A549 (cell line): Measurements from ENCODE around the gene SLC10A7. TPM values are rescaled to one million over a fixed set of nuclear protein-coding genes. Genes with fewer than 3 reads are reported as not detected.

ENCODE experiments used
- ATAC-seq, 2 experiments: fragments of 200-7000 bp in 1 of 2; fragments of >200 bp in 1 of 2; cut with Nextera tagmentation in 1 of 2; cut with Tn5 transposase in 1 of 2; 3 replicates each; pipeline versions ENCODE4 v1.8.0 to v1.9.1; 2018 to 2020; ENCODE audit warnings: mild to moderate bottlenecking in 1 of 2, moderate library complexity in 1 of 2
- CTCF ChIA-PET: fragments of 300-600 bp; sonication (Branson Sonifier 250); formaldehyde crosslinking; extraction: SDS; loops from one replicate; lab custom pipeline; 2021; ENCODE audit warnings: antibody characterized with exemption, inconsistent platforms; lab: Yijun Ruan, JAX
- POLR2A ChIA-PET: fragments of 350-600 bp; formaldehyde crosslinking; extraction: SDS; loops from one replicate; lab custom pipeline; 2021; ENCODE audit warnings: antibody characterized with exemption, inconsistent platforms; lab: Yijun Ruan, JAX
- DNase-seq, 2 experiments: peaks; one replicate each; pipeline versions ENCODE4 v3.0.0 to v3.0.0-alpha.2; 2011 to 2016; ENCODE audit warnings: low read depth in 1 of 2, low spot score in 1 of 2
- FAIRE-seq: peaks from 2 replicates; lab custom pipeline; 2011; peaks lifted over from hg19 to GRCh38; lab: Jason Lieb, UNC
- H3K27ac ChIP-seq, 2 experiments: fragments of >200 bp; sonication (Bioruptor Twin); formaldehyde crosslinking; 3 replicates each; pipeline ENCODE4 v1.5.1; 2016 to 2017
- H3K4me1 ChIP-seq: fragments of >200 bp; sonication (Bioruptor Twin); formaldehyde crosslinking; 3 replicates; pipeline ENCODE4 v1.6.1; 2016
- H3K4me2 ChIP-seq: fragments of >200 bp; sonication (Bioruptor Twin); formaldehyde crosslinking; 3 replicates; pipeline ENCODE4 v1.6.1; 2016
- H3K4me3 ChIP-seq: fragments of >200 bp; sonication (Bioruptor Twin); formaldehyde crosslinking; 3 replicates; pipeline ENCODE4 v1.5.1; 2016
- H3K9me3 ChIP-seq: fragments of >200 bp; sonication (Bioruptor Twin); formaldehyde crosslinking; 3 replicates; pipeline ENCODE4 v1.6.1; 2016
- BCL3 ChIP-seq: fragments of >200 bp; sonication (Bioruptor Twin); formaldehyde crosslinking; IDR thresholded peaks from 3 replicates; pipeline ENCODE4 v1.6.1; 2016
- BHLHE40 ChIP-seq: IDR thresholded peaks from 2 replicates; pipeline ENCODE4 v1.6.1; 2012; ENCODE audit warnings: low read depth, low read length, inconsistent platforms
- EHF ChIP-seq: fragments of 250-450 bp; sonication (Bioruptor Pico); IDR thresholded peaks from 2 replicates; pipeline ENCODE4 v1.5.0; 2020; ENCODE audit warnings: mild to moderate bottlenecking
- EHMT2 ChIP-seq: fragments of 200-600 bp; sonication (generic); IDR thresholded peaks from 2 replicates; pipeline ENCODE4 v1.6.1; 2016; ENCODE audit warnings: antibody characterized with exemption, low read depth, mild to moderate bottlenecking, moderate library complexity
- FOSB ChIP-seq: fragments of 250-450 bp; sonication (Bioruptor Pico); IDR thresholded peaks from 2 replicates; pipeline ENCODE4 v1.5.0; 2020; ENCODE audit warnings: mild to moderate bottlenecking, moderate library complexity
- FOXS1 ChIP-seq: fragments of 250-450 bp; sonication (Bioruptor Pico); IDR thresholded peaks from 2 replicates; pipeline ENCODE4 v1.5.0; 2020; ENCODE audit warnings: mild to moderate bottlenecking, moderate library complexity
- HDAC2 ChIP-seq: fragments of 200-600 bp; sonication (generic); IDR thresholded peaks from 2 replicates; pipeline ENCODE4 v1.6.1; 2016
- HEYL ChIP-seq: fragments of 250-450 bp; sonication (Bioruptor Pico); IDR thresholded peaks from 2 replicates; pipeline ENCODE4 v1.8.0; 2021; ENCODE audit warnings: mild to moderate bottlenecking, moderate library complexity
- HMGXB4 ChIP-seq: fragments of 250-450 bp; sonication (Bioruptor Pico); IDR thresholded peaks from 2 replicates; pipeline ENCODE4 v1.5.0; 2021; ENCODE audit warnings: mild to moderate bottlenecking, moderate library complexity, borderline replicate concordance
- HOXA7 ChIP-seq: fragments of 250-450 bp; sonication (Bioruptor Pico); IDR thresholded peaks from 2 replicates; pipeline ENCODE4 v1.5.0; 2020; ENCODE audit warnings: mild to moderate bottlenecking, moderate library complexity
- HOXB13 ChIP-seq: fragments of 250-450 bp; sonication (Bioruptor Pico); IDR thresholded peaks from 2 replicates; pipeline ENCODE4 v1.5.0; 2020; ENCODE audit warnings: low read depth, mild to moderate bottlenecking, moderate library complexity
- JUNB ChIP-seq: fragments of >200 bp; sonication (Bioruptor Twin); formaldehyde crosslinking; IDR thresholded peaks from 2 replicates; pipeline ENCODE4 v1.6.1; 2016
- KDM1A ChIP-seq: fragments of 200-600 bp; sonication (generic); IDR thresholded peaks from 2 replicates; pipeline ENCODE4 v1.6.1; 2016; ENCODE audit warnings: low read depth, mild to moderate bottlenecking
- KDM5A ChIP-seq: fragments of 200-600 bp; sonication (generic); IDR thresholded peaks from 2 replicates; pipeline ENCODE4 v1.6.1; 2016; ENCODE audit warnings: antibody characterized with exemption, mild to moderate bottlenecking
- MAX ChIP-seq: IDR thresholded peaks from 2 replicates; pipeline ENCODE4 v1.6.1; 2012
- MYC ChIP-seq: IDR thresholded peaks from 2 replicates; pipeline ENCODE4 v1.6.1; 2012; ENCODE audit warnings: mild to moderate bottlenecking, inconsistent platforms, low read length, improper control_type of control experiment, borderline replicate concordance
- NR3C1 ChIP-seq: fragments of >200 bp; sonication (Bioruptor Twin); formaldehyde crosslinking; IDR thresholded peaks from 3 replicates; pipeline ENCODE4 v1.6.1; 2017
- PHF8 ChIP-seq: fragments of 200-600 bp; sonication (generic); IDR thresholded peaks from 2 replicates; pipeline ENCODE4 v1.6.1; 2016; ENCODE audit warnings: low read depth, mild to moderate bottlenecking, antibody characterized with exemption, moderate library complexity, borderline replicate concordance
- RAD21 ChIP-seq, 2 experiments: fragments of >200 bp in 1 of 2; sonication (Bioruptor Twin) in 1 of 2; formaldehyde crosslinking in 1 of 2; IDR thresholded peaks in 1 of 2; conservative IDR thresholded peaks in 1 of 2; 2 replicates in 1 of 2; 3 replicates in 1 of 2; pipeline ENCODE4 v1.6.1; 2012 to 2018; ENCODE audit warnings: inconsistent platforms in 1 of 2
- RARB ChIP-seq: fragments of 250-450 bp; sonication (Bioruptor Pico); IDR thresholded peaks from 2 replicates; pipeline ENCODE4 v1.8.0; 2021; ENCODE audit warnings: mild to moderate bottlenecking, moderate library complexity
- RCOR1 ChIP-seq: fragments of 150-350 bp; IDR thresholded peaks from 2 replicates; pipeline ENCODE4 v1.6.1; 2014; ENCODE audit warnings: antibody characterized with exemption, low read length, low read depth
- RFX5 ChIP-seq: fragments of 450-650 bp; IDR thresholded peaks from 2 replicates; pipeline ENCODE4 v1.7.1; 2014; ENCODE audit warnings: antibody characterized with exemption, mild to moderate bottlenecking, moderate library complexity
- RNF2 ChIP-seq: fragments of 200-600 bp; sonication (generic); IDR thresholded peaks from 2 replicates; pipeline ENCODE4 v1.6.1; 2016; ENCODE audit warnings: low read depth, mild to moderate bottlenecking, antibody characterized with exemption, moderate library complexity, borderline replicate concordance
- TFCP2L1 ChIP-seq: fragments of 250-450 bp; sonication (Bioruptor Pico); IDR thresholded peaks from 2 replicates; pipeline ENCODE4 v1.5.0; 2021; ENCODE audit warnings: mild to moderate bottlenecking
- USF2 ChIP-seq: fragments of 450-650 bp; IDR thresholded peaks from 2 replicates; pipeline ENCODE4 v1.6.1; 2014; ENCODE audit warnings: antibody characterized with exemption
- WGBS: methylation state at CpG from one replicate; pipeline ENCODE4 v1.1.6; 2017; ENCODE audit errors: missing lambda C conversion rate; 5-methylcytosine and 5-hydroxymethylcytosine counted together
- polyA plus RNA-seq, 4 experiments: library from polyadenylated mRNA; depleted of rRNA in 3 of 4; stranded (reverse); fragments of >200 nt; fragmentation: RNase III in 1 of 4; extraction: RNeasy Plus Mini Kit Qiagen cat#74134 plus additional on column Dnase treatment in 1 of 4; gene quantifications; 2 replicates in 3 of 4; 3 replicates in 1 of 4; pipeline ENCODE4 v1.2.3, GENCODE V29; 2011 to 2017

Gene SLC10A7
- polyA plus RNA-seq, 2 of the 4 experiments (the other 2 are of a cell fraction): 1.3 to 6.5 TPM

GRCh38 chr4:146550161-146550560 is 28.4 kb upstream of the SLC10A7 start:
- FAIRE-seq (no peak), ATAC-seq (no peak), DNase-seq (no peak)
- TF ChIP-seq PHF8: no peak
- TF ChIP-seq TFCP2L1 (CRISPR knock-in tag): no peak
- TF ChIP-seq USF2: no peak
- TF ChIP-seq RNF2: no peak
- TF ChIP-seq MAX: no peak
- TF ChIP-seq HDAC2: no peak
- no peak for TF ChIP-seq RARB (CRISPR knock-in tag)
- ChIA-PET POLR2A (no interaction called here), CTCF (no interaction called here)
- no peak overlapping the region for H3K4me2 ChIP-seq
- WGBS: 20% methylated on average over 3 of the region's 3 CpGs
- no peak overlapping the region for H3K4me3 ChIP-seq
- no peak overlapping the region for H3K27ac ChIP-seq
- no peaks in the 10 kb centered on the region for H3K9me3 ChIP-seq
- H3K4me1 ChIP-seq: no peaks in the 10 kb centered on the region

GRCh38 chr4:146548443-146548842 is 26.7 kb upstream of the SLC10A7 start:
- FAIRE-seq (no peak), DNase-seq (no peak), ATAC-seq (no peak)
- Histone ChIP-seq H3K9me3 (no peaks in the 10 kb centered on the region), H3K4me3 (no peak overlapping the region), H3K27ac (no peak overlapping the region), H3K4me2 (no peak overlapping the region), H3K4me1 (no peaks in the 10 kb centered on the region)
- WGBS: 17% methylated on average over 1 of the region's 1 CpG
- ChIA-PET CTCF (interaction anchor here (1.1 kb wide), 1 partner anchor 16 kb away, joined by 3 read pairs; no protein-coding TSS in a partner anchor), POLR2A (no interaction called here)
- TF ChIP-seq EHMT2 (no peak), HOXA7 (CRISPR knock-in tag) (no peak), BCL3 (no peak), HOXB13 (no peak), EHF (CRISPR knock-in tag) (no peak), MYC (no peak), HEYL (CRISPR knock-in tag) (no peak), RARB (CRISPR knock-in tag) (no peak), BHLHE40 (no peak)

GRCh38 chr4:146545102-146545501 is 23.4 kb upstream of the SLC10A7 start:
- DNase-seq: peak; percentile 13 to 33
- POLR2A ChIA-PET: no interaction called here
- 7% methylated on average over 1 of the region's 2 CpGs for WGBS
- Histone ChIP-seq H3K4me3 (no peak overlapping the region), H3K9me3 (no peaks in the 10 kb centered on the region), H3K27ac (no peak overlapping the region), H3K4me1 (no peaks in the 10 kb centered on the region), H3K4me2 (no peak overlapping the region)
- FAIRE-seq: no peak
- peak in 1 of 2 experiments; percentile 45; a peak in 1 of 5 replicates for TF ChIP-seq RAD21 (conservative IDR thresholded peaks at IDR 0.05 in 1 of 2, IDR thresholded peaks at IDR 0.05 in 1 of 2)
- TF ChIP-seq KDM5A: no peak
- CTCF ChIA-PET: interaction anchor here (0.7 to 1.7 kb wide), 3 partner anchors 12 to 371 kb away, joined by 3 to 4 read pairs (median 3); no protein-coding TSS in a partner anchor
- ATAC-seq: peak in 1 of 2 experiments; percentile 87; a peak in 3 of 6 replicates

- CTCF ChIA-PET: interaction anchor here (0.9 kb wide), 1 partner anchor 11 kb away, joined by 3 read pairs; no protein-coding TSS in a partner anchor
- ATAC-seq: no peak
- DNase-seq: no peak
- no peak for TF ChIP-seq TFCP2L1 (CRISPR knock-in tag)
- no peak for TF ChIP-seq MAX
- TF ChIP-seq KDM1A: no peak
- no peak for TF ChIP-seq HMGXB4
- no peak for TF ChIP-seq FOSB (CRISPR knock-in tag)
- TF ChIP-seq NR3C1: no peak
- no peak for TF ChIP-seq RFX5
- no peak for TF ChIP-seq RCOR1
- TF ChIP-seq FOXS1 (CRISPR knock-in tag): no peak
- no peak for TF ChIP-seq JUNB
- TF ChIP-seq MYC: no peak
- no peak for TF ChIP-seq EHMT2
- TF ChIP-seq, all 56 proteins: peak for 0
- H3K9me3 ChIP-seq: no peaks in the 10 kb centered on the region
- H3K4me2 ChIP-seq: no peak overlapping the region
- no peak overlapping the region for H3K27ac ChIP-seq
- FAIRE-seq: no peak
- no peak overlapping the region for H3K4me3 ChIP-seq
- POLR2A ChIA-PET: no interaction called here
- H3K4me1 ChIP-seq: no peaks in the 10 kb centered on the region
These were observed 12.4 kb upstream of the SLC10A7 start for GRCh38 chr4:146534178-146534577.
